ENCODE results near the gene UNC119B.

DNA sequence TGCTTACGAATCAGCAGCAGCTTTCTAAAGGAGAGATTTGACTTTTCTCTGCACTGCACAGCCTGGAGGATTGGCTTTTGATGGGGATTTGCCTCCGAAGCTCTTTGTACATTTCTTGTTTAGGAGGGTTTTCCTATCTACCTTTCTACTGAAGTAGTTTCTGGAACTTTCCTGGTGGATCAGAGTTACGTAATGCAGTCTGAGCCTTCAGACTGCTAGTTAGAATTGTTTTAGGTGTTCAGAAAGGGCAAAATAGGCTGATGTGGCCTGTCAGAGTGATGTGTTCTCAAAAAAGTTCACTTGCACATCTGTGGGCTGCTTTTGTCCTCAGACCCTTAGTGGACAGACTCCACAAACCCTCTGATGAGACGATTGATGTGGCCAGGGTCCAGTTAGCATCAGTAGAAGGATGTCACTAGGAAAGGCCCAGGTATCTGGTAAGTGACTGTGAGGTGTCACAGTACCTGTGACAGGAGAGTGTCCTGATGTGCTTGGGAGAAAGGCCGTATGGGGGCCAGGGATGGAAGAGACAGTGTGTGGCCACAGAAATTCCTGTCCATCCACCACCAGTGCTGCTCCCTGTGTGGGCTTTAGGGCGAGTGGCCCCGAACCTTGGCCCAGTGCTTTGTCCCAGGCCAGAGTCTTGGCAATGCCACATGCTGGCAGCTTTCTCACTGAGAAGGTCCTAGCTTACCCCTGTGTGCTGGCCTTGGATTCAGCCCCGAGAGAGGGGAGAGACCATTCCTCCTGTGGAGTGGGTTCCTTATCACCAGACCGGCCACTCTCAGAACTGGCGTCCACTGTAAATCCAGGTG is 10.9 kb downstream of the UNC119B start:
- TF ChIP-seq, protein P1, sequence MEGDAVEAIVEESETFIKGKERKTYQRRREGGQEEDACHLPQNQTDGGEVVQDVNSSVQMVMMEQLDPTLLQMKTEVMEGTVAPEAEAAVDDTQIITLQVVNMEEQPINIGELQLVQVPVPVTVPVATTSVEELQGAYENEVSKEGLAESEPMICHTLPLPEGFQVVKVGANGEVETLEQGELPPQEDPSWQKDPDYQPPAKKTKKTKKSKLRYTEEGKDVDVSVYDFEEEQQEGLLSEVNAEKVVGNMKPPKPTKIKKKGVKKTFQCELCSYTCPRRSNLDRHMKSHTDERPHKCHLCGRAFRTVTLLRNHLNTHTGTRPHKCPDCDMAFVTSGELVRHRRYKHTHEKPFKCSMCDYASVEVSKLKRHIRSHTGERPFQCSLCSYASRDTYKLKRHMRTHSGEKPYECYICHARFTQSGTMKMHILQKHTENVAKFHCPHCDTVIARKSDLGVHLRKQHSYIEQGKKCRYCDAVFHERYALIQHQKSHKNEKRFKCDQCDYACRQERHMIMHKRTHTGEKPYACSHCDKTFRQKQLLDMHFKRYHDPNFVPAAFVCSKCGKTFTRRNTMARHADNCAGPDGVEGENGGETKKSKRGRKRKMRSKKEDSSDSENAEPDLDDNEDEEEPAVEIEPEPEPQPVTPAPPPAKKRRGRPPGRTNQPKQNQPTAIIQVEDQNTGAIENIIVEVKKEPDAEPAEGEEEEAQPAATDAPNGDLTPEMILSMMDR (IDR thresholded peaks at IDR 0.05; ENCODE audit: insufficient read depth, low read depth, low read length), result no peak
- TF ChIP-seq EZH2 (IDR thresholded peaks at IDR 0.05; ENCODE audit: insufficient read depth, low read length), result no peak
